HCT116 (cell line): ENCODE data around the gene FXYD1.

Experiments used
- CTCF ChIP-seq, 3 experiments: fragments of 200-600 bp in 1 of 3; sonication (generic) in 1 of 3; IDR thresholded peaks in 2 of 3; conservative IDR thresholded peaks in 1 of 3; 2 replicates each; pipeline ENCODE4 v1.5.1; 2012 to 2017; ENCODE audit warnings: low read depth in 2 of 3, low read length in 2 of 3, antibody characterized with exemption in 1 of 3, borderline replicate concordance in 1 of 3, control low read depth in 1 of 3, mild to moderate bottlenecking in 1 of 3, mixed read lengths in 1 of 3, mixed run types in 1 of 3, moderate library complexity in 1 of 3; ENCODE audit not compliant: insufficient read depth in 1 of 3
- SIN3A ChIP-seq: IDR thresholded peaks from 2 replicates; pipeline ENCODE4 v1.6.1; 2012; ENCODE audit warnings: low read depth
- ZNF274 ChIP-seq: fragments of 200-500 bp; sonication (Bioruptor generic); IDR thresholded peaks from 2 replicates; pipeline ENCODE4 v1.6.1; 2014; ENCODE audit warnings: mild to moderate bottlenecking, low read depth, low read length, inconsistent platforms

GRCh38 chr19:35119091-35119490 is 19.5 kb upstream of the FXYD1 start:
- TF ChIP-seq CTCF (IDR thresholded peaks at IDR 0.05 in 2 of 3, conservative IDR thresholded peaks at IDR 0.05 in 1 of 3; ENCODE audit: borderline replicate concordance in 1 of 3, insufficient read depth in 1 of 3, low read depth in 2 of 3, low read length in 2 of 3) (no peak), SIN3A (no peak), ZNF274 (no peak)
